ENCODE results near the gene ABCC11. TPM values are rescaled to one million over a fixed set of nuclear protein-coding genes. Genes with fewer than 3 reads are reported as not detected.
A peak's percentile ranks its signal among the peaks of the same experiment; 100 is the strongest.

The ABCC11 gene
- total RNA-seq, 6 donors from 2014 or later, result 0.15 to 0.33 (median 0.21) TPM; not detected in 2

DNA sequence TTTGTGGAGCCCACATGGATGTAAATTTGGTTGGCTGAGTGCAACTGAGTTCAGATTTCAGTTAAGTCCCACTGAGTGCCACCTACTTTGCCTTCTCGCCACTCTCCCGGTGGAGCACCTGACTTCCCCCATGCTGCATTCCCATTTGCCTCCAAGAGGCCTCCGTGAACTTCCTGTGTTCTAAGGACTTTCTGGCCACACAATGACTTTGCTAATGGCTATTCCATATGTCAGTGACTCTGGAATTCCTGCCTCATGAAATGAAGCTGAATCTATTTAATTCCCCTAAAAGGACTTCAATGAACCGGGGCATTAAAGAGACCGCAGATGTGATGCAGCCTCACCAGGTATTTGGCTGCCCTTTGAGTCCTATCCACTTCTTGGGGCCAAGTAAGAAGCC, 121.5 kb downstream of the ABCC11 start:
- WGBS, 2 donors, result 86 to 92% methylated on average over 5 of the region's 5 CpGs
- Histone ChIP-seq H3K36me3 (no peaks in the 10 kb centered on the region), H3K27ac (peak overlapping the region in 1 of 4 donors; percentile 81), H3K27me3 (no peaks in the 10 kb centered on the region), H3K4me1 (peaks cover 0 to 13% (median 2%) of the 10 kb centered on the region in 4 donors), H3K9me3 (no peaks in the 10 kb centered on the region), H3K4me3 (no peak overlapping the region)
- ATAC-seq (ENCODE audit: low FRiP score in 2 of 2), result no peak
- DNase-seq, result no peak
- TF ChIP-seq POLR2A (IDR thresholded peaks at IDR 0.05), result no peak
- no peak for TF ChIP-seq POLR2AphosphoS5 (IDR thresholded peaks at IDR 0.05)
- no peak for TF ChIP-seq EP300 (IDR thresholded peaks at IDR 0.05)
- no peak for TF ChIP-seq CTCF (IDR thresholded peaks at IDR 0.05)

- TF ChIP-seq CTCF (IDR thresholded peaks at IDR 0.05) (no peak), POLR2A (IDR thresholded peaks at IDR 0.05) (no peak), EP300 (IDR thresholded peaks at IDR 0.05) (no peak), POLR2AphosphoS5 (IDR thresholded peaks at IDR 0.05) (no peak)
- no peaks in the 10 kb centered on the region for H3K27me3 ChIP-seq
Measured at GRCh38 chr16:48124266-48124665, 123.1 kb downstream of the ABCC11 start.

GRCh38 chr16:48123104-48123788, 124.1 kb downstream of the ABCC11 start:
- Histone ChIP-seq H3K27me3 (no peaks in the 10 kb centered on the region), H3K4me3 (no peak overlapping the region), H3K27ac (no peak overlapping the region), H3K4me1 (peaks cover 0 to 13% (median 2%) of the 10 kb centered on the region in 4 donors), H3K36me3 (no peaks in the 10 kb centered on the region), H3K9me3 (no peaks in the 10 kb centered on the region)
- TF ChIP-seq EP300 (IDR thresholded peaks at IDR 0.05), result no peak
- TF ChIP-seq POLR2AphosphoS5 (IDR thresholded peaks at IDR 0.05), result no peak
- no peak for TF ChIP-seq POLR2A (IDR thresholded peaks at IDR 0.05)
- TF ChIP-seq CTCF (IDR thresholded peaks at IDR 0.05), result no peak
- no peak for DNase-seq
- ATAC-seq (ENCODE audit: low FRiP score in 2 of 2), result peak in 1 of 2 donors; percentile 38
- WGBS, 2 donors, result 66 to 77% methylated on average over 5 of the region's 5 CpGs

More at GRCh38 chr16:48124266-48124665, 123.1 kb downstream of the ABCC11 start:
- no peak for DNase-seq
- H3K4me1 ChIP-seq, result peaks cover 0 to 13% (median 2%) of the 10 kb centered on the region in 4 donors
- H3K36me3 ChIP-seq, result no peaks in the 10 kb centered on the region
- H3K27ac ChIP-seq, result no peak overlapping the region
- H3K9me3 ChIP-seq, result no peaks in the 10 kb centered on the region
- 86 to 100% methylated on average over 1 to 2 of the region's 2 CpGs for WGBS, 2 donors
- ATAC-seq (ENCODE audit: low FRiP score in 2 of 2), result no peak
- H3K4me3 ChIP-seq, result no peak overlapping the region

GRCh38 chr16:48121276-48121675, 126.1 kb downstream of the ABCC11 start:
- Histone ChIP-seq H3K9me3 (no peaks in the 10 kb centered on the region), H3K36me3 (no peaks in the 10 kb centered on the region), H3K4me1 (peaks cover 0 to 2% (median under 1%) of the 10 kb centered on the region in 4 donors), H3K27me3 (no peaks in the 10 kb centered on the region), H3K4me3 (no peak overlapping the region), H3K27ac (no peak overlapping the region)
- WGBS, 2 donors, result 88 to 94% methylated on average over 5 of the region's 5 CpGs
- no peak for DNase-seq
- no peak for TF ChIP-seq EP300 (IDR thresholded peaks at IDR 0.05)
- TF ChIP-seq POLR2A (IDR thresholded peaks at IDR 0.05), result no peak
- no peak for ATAC-seq (ENCODE audit: low FRiP score in 2 of 2)

DNA sequence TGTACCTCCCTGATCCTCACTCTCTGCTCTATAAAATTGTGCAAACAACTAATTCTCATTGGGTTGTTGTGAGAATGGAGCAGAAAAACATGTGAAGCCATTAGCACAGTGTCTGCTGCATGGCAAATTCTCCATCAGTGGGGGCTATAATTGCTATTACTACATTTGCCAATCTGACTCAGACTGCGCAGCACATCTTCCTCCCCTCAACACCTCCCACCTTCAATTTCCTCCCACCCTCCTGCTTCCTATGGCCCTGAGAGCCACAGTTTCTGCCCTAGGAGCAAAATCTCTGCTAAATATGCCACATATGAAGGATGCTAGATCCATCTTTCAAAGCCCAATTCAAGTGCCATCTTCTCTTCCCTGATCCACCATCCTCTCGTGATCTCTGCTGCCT, 128.5 kb downstream of the ABCC11 start:
- H3K4me3 ChIP-seq, result no peak overlapping the region
- H3K27me3 ChIP-seq, result no peaks in the 10 kb centered on the region
- no peaks in the 10 kb centered on the region for H3K9me3 ChIP-seq
- H3K27ac ChIP-seq, result no peak overlapping the region
- no peaks in the 10 kb centered on the region for H3K4me1 ChIP-seq
- TF ChIP-seq POLR2A (IDR thresholded peaks at IDR 0.05) (no peak), EP300 (IDR thresholded peaks at IDR 0.05) (no peak), POLR2AphosphoS5 (IDR thresholded peaks at IDR 0.05) (no peak), CTCF (IDR thresholded peaks at IDR 0.05) (no peak)
- 95 to 96% methylated on average over 2 of the region's 2 CpGs for WGBS, 2 donors
- no peaks in the 10 kb centered on the region for H3K36me3 ChIP-seq
- DNase-seq (no peak), ATAC-seq (ENCODE audit: low FRiP score in 2 of 2) (no peak)
